Activated naive CD4-positive, alpha-beta T cell treated with anti-CD3 and anti-CD28 coated beads, Interleukin-2, amount 50 U/mL, for 72 hours (primary cell): ENCODE measurements around the gene TUT7. TPM values are rescaled to one million over a fixed set of nuclear protein-coding genes. Genes with fewer than 3 reads are reported as not detected.

Source experiments
- ATAC-seq, 2 donors: fragments of 150-1000 bp; cut with Tn5 transposase; 2 replicates each; pipeline ENCODE4 v1.10.0; 2021; ENCODE audit warnings: mild to moderate bottlenecking in 2 of 2, moderate library complexity in 2 of 2
- DNase-seq, 2 donors: peaks; one replicate each; pipeline ENCODE4 v3.0.0; 2021 to 2022; ENCODE audit warnings: low spot score in 2 of 2
- H3K27ac Mint-ChIP-seq, 2 donors: one replicate each; pipeline ENCODE4 v1.8.0; 2022; ENCODE audit warnings: mild to moderate bottlenecking in 2 of 2, mixed read lengths in 2 of 2
- H3K36me3 Mint-ChIP-seq, 2 donors: one replicate each; pipeline ENCODE4 v1.8.0; 2022; ENCODE audit warnings: mixed read lengths in 2 of 2
- H3K9me3 Mint-ChIP-seq, 2 donors: one replicate each; pipeline ENCODE4 v1.8.0; 2022; ENCODE audit warnings: mixed read lengths in 2 of 2
- total RNA-seq, 2 donors: library from RNA; stranded (reverse); gene quantifications; one replicate each; pipeline ENCODE4 v1.2.3, GENCODE V29; 2022

TUT7 gene
- total RNA-seq, 2 donors from 2014 or later, result 33.7 to 45.3 TPM

DNA sequence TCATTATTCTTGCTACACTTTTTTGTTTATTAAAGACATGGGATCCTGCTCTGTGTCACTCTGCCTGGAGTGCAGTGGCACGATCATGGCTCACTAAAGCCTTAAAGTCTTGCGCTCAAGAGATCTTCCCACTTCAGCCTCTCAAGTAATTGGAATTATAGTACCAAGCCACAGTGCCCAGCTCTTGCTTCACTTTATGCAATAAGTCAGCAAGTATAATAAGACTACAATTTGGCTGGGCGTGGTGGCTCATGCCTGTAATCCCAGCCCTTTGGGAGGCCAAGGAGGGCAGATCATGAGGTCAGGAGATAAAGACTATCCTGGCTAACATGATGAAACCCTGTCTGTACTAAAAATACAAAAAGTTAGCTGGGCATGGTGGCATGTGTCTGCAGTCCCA, 100.6 kb downstream of the TUT7 start:
- ATAC-seq, result no peak
- DNase-seq, result no peak
- H3K27ac Mint-ChIP-seq, result no peak overlapping the region
- H3K36me3 Mint-ChIP-seq, result peaks cover 0 to 10% of the 10 kb centered on the region in 2 donors
- peaks cover 6 to 8% of the 10 kb centered on the region in 2 donors for H3K9me3 Mint-ChIP-seq

DNA sequence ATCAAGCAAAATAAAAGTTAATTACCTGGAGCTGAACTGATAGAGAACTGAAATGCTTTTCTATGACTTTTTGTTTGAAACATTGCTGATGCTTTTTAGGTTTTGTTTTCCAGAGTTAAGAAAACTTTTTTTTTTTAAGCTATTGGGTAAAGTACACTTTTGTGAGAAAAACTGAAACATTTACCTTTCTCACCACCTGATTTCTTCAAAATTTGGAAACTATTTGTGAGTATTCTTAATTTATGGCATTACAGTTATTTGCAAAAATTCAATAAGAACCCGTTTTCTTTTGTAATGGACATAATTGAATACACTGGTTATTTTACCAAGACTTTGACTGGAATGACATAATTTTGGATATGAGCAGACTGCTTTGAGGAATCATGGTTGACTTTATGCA, 101.3 kb downstream of the TUT7 start:
- peaks cover 0 to 10% of the 10 kb centered on the region in 2 donors for H3K36me3 Mint-ChIP-seq
- ATAC-seq (no peak), DNase-seq (no peak)
- H3K9me3 Mint-ChIP-seq, result peaks cover 6 to 8% of the 10 kb centered on the region in 2 donors
- no peak overlapping the region for H3K27ac Mint-ChIP-seq

DNA sequence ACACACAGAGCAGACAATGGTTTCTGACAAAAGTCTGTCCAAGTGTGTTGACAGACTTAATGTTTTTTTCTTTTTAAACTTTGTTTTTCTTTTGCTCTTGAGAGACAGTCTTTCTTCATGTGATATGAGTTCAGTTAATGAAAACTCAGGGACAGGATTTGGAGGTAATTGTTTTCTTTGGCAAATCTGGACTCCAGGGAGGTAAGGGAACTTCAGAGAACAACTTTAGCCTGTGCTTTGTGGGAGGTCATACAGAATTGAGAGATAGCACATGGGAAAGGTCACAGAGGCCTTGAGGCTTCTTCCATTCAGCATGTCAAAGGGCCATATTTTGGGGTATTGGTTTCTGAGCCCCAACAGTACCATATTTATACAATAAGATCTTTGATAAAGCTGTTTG, 104.1 kb downstream of the TUT7 start:
- Mint-ChIP-seq H3K27ac (no peak overlapping the region), H3K9me3 (peaks cover 6 to 8% of the 10 kb centered on the region in 2 donors), H3K36me3 (peaks cover 0 to 10% of the 10 kb centered on the region in 2 donors)
- ATAC-seq, result no peak
- DNase-seq, result no peak

DNA sequence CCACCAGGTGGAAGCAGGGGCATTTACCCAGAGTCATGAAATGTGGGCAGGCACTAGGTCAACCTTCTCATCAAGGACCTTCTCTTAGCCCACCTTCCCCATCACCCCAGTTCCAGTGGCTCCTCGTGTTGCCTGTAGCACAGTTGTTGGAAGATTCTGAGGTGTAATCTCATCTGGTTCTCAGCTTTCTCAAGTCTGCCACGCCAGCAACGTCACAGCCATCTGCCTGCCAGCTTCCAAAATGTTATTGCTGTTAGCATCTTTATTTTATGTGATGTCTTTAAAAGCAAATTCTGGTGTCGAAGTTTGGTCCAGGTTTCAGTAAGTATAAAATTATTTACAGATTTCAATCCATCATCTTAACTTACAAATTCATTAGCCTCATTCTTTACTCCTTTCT, 105.5 kb downstream of the TUT7 start:
- Mint-ChIP-seq H3K36me3 (peaks cover 0 to 9% of the 10 kb centered on the region in 2 donors), H3K9me3 (peaks cover 6 to 8% of the 10 kb centered on the region in 2 donors), H3K27ac (no peak overlapping the region)
- ATAC-seq (no peak), DNase-seq (no peak)

DNA sequence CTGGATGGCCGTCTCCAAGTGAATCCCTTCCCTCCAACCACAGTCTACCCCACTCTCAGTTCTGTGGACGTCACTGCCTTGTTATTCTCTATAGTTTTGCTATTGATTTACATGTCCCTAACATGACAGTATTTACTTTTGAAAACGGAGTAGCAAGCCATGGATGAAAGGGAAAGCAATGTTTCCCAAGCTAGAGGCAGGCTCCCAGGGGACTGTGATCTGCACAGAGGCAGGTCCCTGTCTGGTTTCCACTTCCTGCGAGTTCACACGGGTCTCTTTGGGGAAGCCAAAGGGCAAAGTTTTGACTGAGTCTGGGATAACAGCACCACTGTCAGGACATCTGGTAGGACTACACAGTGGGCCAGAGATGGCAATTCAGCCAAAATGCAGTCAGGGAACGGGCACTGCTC, 107.5 kb downstream of the TUT7 start:
- DNase-seq, result no peak
- H3K27ac Mint-ChIP-seq, result no peak overlapping the region
- H3K36me3 Mint-ChIP-seq, result no peaks in the 10 kb centered on the region
- ATAC-seq, result no peak
- no peaks in the 10 kb centered on the region for H3K9me3 Mint-ChIP-seq

DNA sequence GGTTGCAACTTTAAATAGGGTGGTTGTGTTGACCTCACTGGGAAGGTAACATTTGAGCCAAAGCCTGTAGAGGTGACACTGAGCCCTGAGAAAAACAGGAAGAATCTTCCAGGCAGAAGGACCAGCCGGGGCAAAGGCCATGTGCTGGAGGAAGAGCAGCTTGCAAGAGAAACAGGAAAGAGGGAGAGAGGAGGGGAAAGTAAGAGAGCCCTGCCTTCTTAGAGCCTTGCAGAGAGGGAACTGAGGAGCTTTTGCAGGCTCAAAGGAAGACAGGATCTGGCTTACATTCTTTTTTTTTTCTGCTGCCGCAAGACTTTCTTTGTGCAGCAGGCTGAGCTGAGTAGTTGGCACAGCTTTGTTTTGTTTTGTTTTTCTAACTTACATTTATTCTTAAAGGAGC, 112.1 kb downstream of the TUT7 start:
- DNase-seq (no peak), ATAC-seq (no peak)
- H3K9me3 Mint-ChIP-seq, result no peaks in the 10 kb centered on the region
- H3K36me3 Mint-ChIP-seq, result no peaks in the 10 kb centered on the region
- no peak overlapping the region for H3K27ac Mint-ChIP-seq

DNA sequence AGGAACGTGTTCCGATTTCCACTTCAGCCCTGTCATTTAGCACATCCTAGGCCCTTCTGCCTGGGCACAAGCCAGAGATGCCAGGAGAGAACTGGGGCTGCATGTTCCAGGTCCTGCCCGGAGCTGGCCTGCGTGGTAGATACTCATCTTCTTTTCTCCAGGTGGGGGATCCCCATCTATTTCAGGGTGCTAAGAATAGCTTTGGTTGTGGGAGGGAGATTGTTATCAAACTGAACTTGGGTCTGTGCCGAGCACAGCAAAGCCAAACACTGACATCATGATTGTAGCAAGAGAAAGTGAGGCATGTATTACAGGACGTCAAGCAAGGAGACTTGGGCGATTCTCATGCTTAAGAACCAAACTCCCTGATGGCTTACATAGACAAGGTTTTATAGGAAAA, 113.0 kb downstream of the TUT7 start:
- DNase-seq, result no peak
- Mint-ChIP-seq H3K36me3 (no peaks in the 10 kb centered on the region), H3K9me3 (no peaks in the 10 kb centered on the region), H3K27ac (no peak overlapping the region)
- ATAC-seq, result peak in 1 of 2 donors; percentile 24

DNA sequence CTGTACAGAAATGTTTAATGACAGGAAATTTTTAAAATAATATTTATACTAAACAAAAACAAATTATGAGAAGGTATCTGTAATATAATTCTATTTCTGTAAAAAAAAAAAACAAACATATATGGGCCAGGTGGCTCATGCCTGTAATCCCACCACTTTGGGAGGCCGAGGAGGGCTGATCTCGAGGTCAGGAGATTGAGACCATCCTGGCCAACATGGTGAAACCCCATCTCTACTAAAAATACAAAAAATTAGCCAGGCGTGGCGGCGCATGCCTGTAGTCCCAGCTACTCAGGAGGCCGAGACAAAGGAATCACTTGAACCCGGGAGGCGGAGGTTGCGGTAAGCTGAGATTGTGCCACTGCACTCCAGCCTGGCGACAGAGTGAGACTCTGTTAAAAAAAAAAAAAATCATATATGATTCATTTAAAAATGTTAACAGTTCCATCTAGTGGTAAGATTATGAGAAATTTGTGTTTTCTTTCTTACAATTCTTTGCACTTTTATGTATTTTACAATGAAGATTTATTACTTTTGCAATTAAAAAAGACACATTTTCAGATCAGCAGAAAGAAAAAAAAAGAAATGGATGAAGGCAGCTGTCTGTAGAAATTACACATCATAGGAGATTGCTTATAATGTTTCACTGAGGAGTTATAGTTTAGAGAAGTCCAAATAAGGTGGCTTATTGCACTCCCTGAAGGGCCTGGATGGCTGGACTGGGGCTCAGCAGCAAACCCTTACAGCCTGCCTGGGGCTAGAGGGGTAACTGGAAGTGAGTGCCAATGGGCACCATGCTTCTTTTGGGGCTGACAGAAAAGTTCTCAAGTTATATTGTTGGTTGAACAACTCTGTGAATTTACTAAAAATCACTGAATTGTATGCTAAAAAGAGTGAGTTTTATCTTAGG, 115.1 kb downstream of the TUT7 start:
- DNase-seq (no peak), ATAC-seq (no peak)
- H3K36me3 Mint-ChIP-seq, result no peaks in the 10 kb centered on the region
- no peak overlapping the region for H3K27ac Mint-ChIP-seq
- H3K9me3 Mint-ChIP-seq, result no peaks in the 10 kb centered on the region

Other genes starting within 250 kb of the TUT7 start
- under 1 TPM; 0.39 to 0.59 TPM for gene C9orf153, start 94.8 kb downstream of the TUT7 start, total RNA-seq
- 10 to 100 TPM; 19.4 to 23.6 TPM for gene ISCA1, start 71.9 kb downstream of the TUT7 start, total RNA-seq